Measurements from ENCODE around the gene GSTK1.

- TF ChIP-seq TAF1 (IDR thresholded peaks at IDR 0.05; ENCODE audit: borderline replicate concordance, low read depth, low read length): no peak
- TF ChIP-seq POLR2AphosphoS5 (IDR thresholded peaks at IDR 0.05; ENCODE audit: low read depth, low read length): no peak
- no peak for TF ChIP-seq POLR2A (IDR thresholded peaks at IDR 0.05; ENCODE audit: low read depth, low read length)
Measured at GRCh38 chr7:143300959-143301935, 38.0 kb downstream of the GSTK1 start.

All from GM12892 (cell line).